ENCODE data around the gene C1QTNF9B.

DNA sequence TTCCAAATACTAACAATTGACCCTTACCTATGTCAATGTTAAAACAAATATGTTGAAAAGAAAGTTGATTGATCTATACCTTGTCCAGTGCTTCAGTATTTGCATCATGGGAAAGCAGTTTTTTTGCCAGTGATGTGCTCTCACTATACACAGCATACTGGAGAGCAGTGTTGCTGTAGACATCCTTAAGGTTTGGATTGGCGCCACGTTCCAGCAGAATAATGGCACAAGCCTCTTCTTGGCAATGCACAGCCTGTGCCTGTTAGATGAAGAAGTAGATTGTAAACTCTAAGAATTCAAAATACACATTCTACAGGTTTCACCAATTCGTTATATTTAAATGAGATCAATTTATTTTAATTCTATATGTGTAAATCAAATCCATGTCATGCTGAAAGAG, 43.9 kb upstream of the C1QTNF9B start:
- TF ChIP-seq EP300 (IDR thresholded peaks at IDR 0.05) (no peak), CTCF (IDR thresholded peaks at IDR 0.05) (no peak)

Data from suprapubic skin (tissue), 3 donors.